ENCODE data around the gene LIPG.

DNA sequence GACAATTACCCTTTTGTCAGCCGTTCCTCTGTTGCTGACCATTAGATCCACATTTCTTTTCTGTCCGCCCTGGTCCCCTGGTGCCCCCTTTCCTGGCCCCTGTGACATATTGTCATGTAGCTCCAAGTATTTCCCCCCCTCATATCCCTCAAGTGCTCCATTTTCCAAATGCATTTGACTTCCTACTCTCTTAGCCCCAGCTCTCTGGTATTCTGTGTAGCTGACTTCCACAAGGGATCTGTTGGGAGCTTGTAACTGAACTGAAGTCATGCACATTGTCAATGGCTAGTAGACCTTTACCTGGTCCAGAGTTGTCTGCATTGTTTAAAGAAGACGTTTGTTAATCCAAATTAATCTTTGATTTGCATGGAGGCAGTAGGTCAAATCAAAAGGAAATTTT, 34.8 kb downstream of the LIPG start:
- TF ChIP-seq EZH2 (IDR thresholded peaks at IDR 0.05; ENCODE audit: borderline replicate concordance, low read depth, low read length, poor library complexity, severe bottlenecking) = no peak
- TF ChIP-seq, protein P1, sequence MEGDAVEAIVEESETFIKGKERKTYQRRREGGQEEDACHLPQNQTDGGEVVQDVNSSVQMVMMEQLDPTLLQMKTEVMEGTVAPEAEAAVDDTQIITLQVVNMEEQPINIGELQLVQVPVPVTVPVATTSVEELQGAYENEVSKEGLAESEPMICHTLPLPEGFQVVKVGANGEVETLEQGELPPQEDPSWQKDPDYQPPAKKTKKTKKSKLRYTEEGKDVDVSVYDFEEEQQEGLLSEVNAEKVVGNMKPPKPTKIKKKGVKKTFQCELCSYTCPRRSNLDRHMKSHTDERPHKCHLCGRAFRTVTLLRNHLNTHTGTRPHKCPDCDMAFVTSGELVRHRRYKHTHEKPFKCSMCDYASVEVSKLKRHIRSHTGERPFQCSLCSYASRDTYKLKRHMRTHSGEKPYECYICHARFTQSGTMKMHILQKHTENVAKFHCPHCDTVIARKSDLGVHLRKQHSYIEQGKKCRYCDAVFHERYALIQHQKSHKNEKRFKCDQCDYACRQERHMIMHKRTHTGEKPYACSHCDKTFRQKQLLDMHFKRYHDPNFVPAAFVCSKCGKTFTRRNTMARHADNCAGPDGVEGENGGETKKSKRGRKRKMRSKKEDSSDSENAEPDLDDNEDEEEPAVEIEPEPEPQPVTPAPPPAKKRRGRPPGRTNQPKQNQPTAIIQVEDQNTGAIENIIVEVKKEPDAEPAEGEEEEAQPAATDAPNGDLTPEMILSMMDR (conservative IDR thresholded peaks at IDR 0.05; ENCODE audit: low read depth, low read length) = no peak
